IMR-90 (cell line): ENCODE results near the gene MYO3B. TPM values are rescaled to one million over a fixed set of nuclear protein-coding genes. Genes with fewer than 3 reads are reported as not detected.

Experiments
- ATAC-seq: fragments of 200-7000 bp; cut with Tn5 transposase; 2 replicates; pipeline ENCODE4 v1.9.1; 2020; ENCODE audit warnings: low read depth, mild to moderate bottlenecking, moderate library complexity
- BruUV-seq: library from RNA; stranded (reverse); fragments of 400-500 nt; replicated peaks from 2 replicates; lab custom pipeline; 2021; lab: Mats Ljungman, UMichigan
- CTCF ChIA-PET: fragments of 300-600 bp; formaldehyde crosslinking; extraction: SDS; loops from one replicate; lab custom pipeline; 2021; ENCODE audit warnings: antibody characterized with exemption; lab: Yijun Ruan, JAX
- POLR2A ChIA-PET: fragments of 300-600 bp; sonication (Branson Sonifier 250); formaldehyde crosslinking; loops from one replicate; lab custom pipeline; 2022; ENCODE audit warnings: antibody characterized with exemption; ENCODE audit not compliant: unreplicated experiment; lab: Charles Lee
- DNase-seq: peaks from one replicate; pipeline ENCODE4 v3.0.0; 2013
- H2AFZ ChIP-seq: replicated peaks from 2 replicates; pipeline ENCODE3; 2013; ENCODE audit warnings: low read length, mild to moderate bottlenecking; ENCODE audit not compliant: poor library complexity
- H2AK5ac ChIP-seq: 2 replicates; pipeline ENCODE4 v1.6.1; 2013; ENCODE audit warnings: low read depth, low read length, inconsistent platforms
- H2AK9ac ChIP-seq: replicated peaks from 2 replicates; pipeline ENCODE3; 2013; ENCODE audit warnings: mild to moderate bottlenecking, low read depth, low read length, moderate library complexity; ENCODE audit not compliant: poor library complexity
- H2BK120ac ChIP-seq: 2 replicates; pipeline ENCODE4 v1.6.1; 2013; ENCODE audit warnings: low read depth, low read length, inconsistent platforms
- H2BK15ac ChIP-seq: 3 replicates; pipeline ENCODE4 v1.6.1; 2013; ENCODE audit warnings: low read depth, low read length, inconsistent platforms
- H2BK20ac ChIP-seq: 2 replicates; pipeline ENCODE4 v1.6.1; 2013; ENCODE audit warnings: low read depth, mild to moderate bottlenecking, inconsistent platforms, low read length, moderate library complexity
- H2BK5ac ChIP-seq: 2 replicates; pipeline ENCODE4 v1.6.1; 2013; ENCODE audit warnings: mild to moderate bottlenecking, low read depth, low read length, inconsistent platforms; ENCODE audit not compliant: poor library complexity, severe bottlenecking
- H3K14ac ChIP-seq: replicated peaks from 2 replicates; pipeline ENCODE4 v1.6.1; 2013; ENCODE audit warnings: low read depth, low read length, inconsistent platforms
- H3K18ac ChIP-seq: 2 replicates; pipeline ENCODE4 v1.6.1; 2013; ENCODE audit warnings: low read depth, low read length, control low read depth
- H3K23ac ChIP-seq: 2 replicates; pipeline ENCODE4 v1.6.1; 2013; ENCODE audit warnings: low read depth, low read length, inconsistent platforms
- H3K27ac ChIP-seq: 2 replicates; pipeline ENCODE4 v1.5.1; 2013; ENCODE audit warnings: mild to moderate bottlenecking, control low read depth, low read length; ENCODE audit not compliant: insufficient read depth
- H3K27me3 ChIP-seq: 2 replicates; pipeline ENCODE4 v1.6.1; 2013; ENCODE audit warnings: low read length; ENCODE audit not compliant: control insufficient read depth, insufficient read depth
- H3K36me3 ChIP-seq: 2 replicates; pipeline ENCODE4 v1.6.1; 2013; ENCODE audit warnings: low read length, mixed read lengths; ENCODE audit not compliant: control insufficient read depth, insufficient read depth
- H3K4ac ChIP-seq: 2 replicates; pipeline ENCODE4 v1.6.1; 2013; ENCODE audit warnings: low read depth, low read length, inconsistent platforms
- H3K4me1 ChIP-seq: 2 replicates; pipeline ENCODE4 v1.6.1; 2013; ENCODE audit warnings: low read length, mixed read lengths; ENCODE audit not compliant: control insufficient read depth, insufficient read depth
- H3K4me2 ChIP-seq: 2 replicates; pipeline ENCODE4 v1.6.1; 2013; ENCODE audit warnings: low read depth, mild to moderate bottlenecking, control low read depth, low read length, moderate library complexity
- H3K4me3 ChIP-seq: 2 replicates; pipeline ENCODE4 v1.5.1; 2013; ENCODE audit warnings: low read depth, mild to moderate bottlenecking, control low read depth, low read length, moderate library complexity; ENCODE audit not compliant: insufficient read depth
- H3K56ac ChIP-seq: 2 replicates; pipeline ENCODE4 v1.6.1; 2013; ENCODE audit warnings: low read length, inconsistent platforms; ENCODE audit not compliant: insufficient read depth; ENCODE audit errors: extremely low read depth
- H3K79me1 ChIP-seq, 2 experiments: 2 replicates each; pipeline ENCODE4 v1.6.1; 2013; ENCODE audit warnings: low read length in 2 of 2, inconsistent platforms in 1 of 2, low read depth in 1 of 2
- H3K9ac ChIP-seq: 2 replicates; pipeline ENCODE4 v1.6.1; 2013; ENCODE audit warnings: low read depth, low read length, control low read depth
- H3K9me1 ChIP-seq: 2 replicates; pipeline ENCODE4 v1.6.1; 2013; ENCODE audit warnings: low read length, inconsistent platforms; ENCODE audit not compliant: insufficient read depth
- H3K9me3 ChIP-seq: 2 replicates; pipeline ENCODE4 v1.6.1; 2013; ENCODE audit warnings: low read length; ENCODE audit not compliant: control insufficient read depth, insufficient read depth
- H4K20me1 ChIP-seq: 2 replicates; pipeline ENCODE4 v1.6.1; 2013; ENCODE audit warnings: low read length, inconsistent platforms; ENCODE audit not compliant: insufficient read depth
- H4K5ac ChIP-seq: 2 replicates; pipeline ENCODE4 v1.6.1; 2013; ENCODE audit warnings: mild to moderate bottlenecking, low read depth, low read length, control low read depth
- H4K8ac ChIP-seq, 2 experiments: 2 replicates each; pipeline ENCODE4 v1.6.1; 2013; ENCODE audit warnings: low read depth in 2 of 2, low read length in 2 of 2, control low read depth in 1 of 2, inconsistent platforms in 1 of 2
- H4K91ac ChIP-seq: 2 replicates; pipeline ENCODE4 v1.6.1; 2013; ENCODE audit warnings: low read depth, low read length, inconsistent platforms; ENCODE audit not compliant: insufficient read depth
- SMC3 ChIP-seq: fragments of 150-350 bp; IDR thresholded peaks from 2 replicates; pipeline ENCODE4 v1.6.1; 2016; ENCODE audit warnings: low read depth, mild to moderate bottlenecking, antibody characterized with exemption, low read length, moderate library complexity
- WGBS, 2 experiments: methylation state at CpG; one replicate each; pipeline versions ENCODE4 v1.1.5 to v1.1.7; 2013; ENCODE audit warnings: missing lambda C conversion rate in 2 of 2; ENCODE audit not compliant: insufficient read length in 1 of 2; ENCODE audit errors: extremely low coverage in 2 of 2; 5-methylcytosine and 5-hydroxymethylcytosine counted together
- dilution Hi-C: fragments of 300-500 bp; cut with HindIII; formaldehyde crosslinking; loops from one replicate; pipeline ENCODE4 v1.14.3; 2018; ENCODE audit warnings: low sequenced_read_pairs; ENCODE audit not compliant: unreplicated experiment
- in situ Hi-C: fragments of 300-500 bp; cut with MboI; formaldehyde crosslinking; loops from 3 replicates; pipeline ENCODE4 v1.14.3; 2019; ENCODE audit warnings: low sequenced_read_pairs, inconsistent platforms, mixed read lengths
- intact Hi-C: fragments of 100-400 bp; cut with micrococcal nuclease; formaldehyde crosslinking; loops from 2 replicates; pipeline ENCODE4 v1.10.0; 2022
- polyA plus RNA-seq, 3 experiments: library from polyadenylated mRNA; depleted of rRNA; stranded (reverse); fragments of >200 nt; gene quantifications; 2 replicates each; pipeline ENCODE4 v1.2.3, GENCODE V29; 2012; ENCODE audit warnings: low replicate concordance in 1 of 3
- total RNA-seq: library from RNA; depleted of rRNA; stranded (reverse); fragments of >200 nt; gene quantifications from 2 replicates; pipeline ENCODE4 v1.2.3, GENCODE V29; 2012

The MYO3B gene
- total and polyA plus RNA-seq, 2 of the 4 experiments (the other 2 are of a cell fraction) = 0.02 TPM; not detected in 1

- H3K56ac ChIP-seq = no peak overlapping the region
- H4K8ac ChIP-seq = no peak overlapping the region
- H3K9me1 ChIP-seq = no peaks in the 10 kb centered on the region
- intact Hi-C loops = no loop called here
- no peaks in the 10 kb centered on the region for H3K79me1 ChIP-seq
- H3K4ac ChIP-seq = no peak overlapping the region
- no peak overlapping the region for H2BK120ac ChIP-seq
- dilution Hi-C loops = no loop called here
- no peak overlapping the region for H4K5ac ChIP-seq
- no peak overlapping the region for H3K4me3 ChIP-seq
- no peak overlapping the region for H2BK15ac ChIP-seq
- H3K4me2 ChIP-seq = no peak overlapping the region
- H2BK5ac ChIP-seq = no peak overlapping the region
- WGBS, 2 experiments = no CpG with 5 or more reads among the region's 4 CpGs
- no peaks in the 10 kb centered on the region for H4K20me1 ChIP-seq
- no peak overlapping the region for H3K27ac ChIP-seq
- no peak overlapping the region for H3K9ac ChIP-seq
- H2BK20ac ChIP-seq = no peak overlapping the region
- H2AFZ ChIP-seq = no peak overlapping the region
- no peaks in the 10 kb centered on the region for H3K36me3 ChIP-seq
- H3K4me1 ChIP-seq = no peaks in the 10 kb centered on the region
- no peak overlapping the region for H3K18ac ChIP-seq
- H3K23ac ChIP-seq = no peak overlapping the region
- no peak overlapping the region for H2AK9ac ChIP-seq
- in situ Hi-C loops = no loop called here
- ChIA-PET POLR2A (no interaction called here), CTCF (interaction anchor here (0.6 kb wide), 1 partner anchor 11 kb away, joined by 4 read pairs; no protein-coding TSS in a partner anchor)
- no peak for DNase-seq
- no peak for TF ChIP-seq SMC3
- no peak overlapping the region for H3K14ac ChIP-seq
- H3K9me3 ChIP-seq = 0 out of 2 replicates have a peak, but pooled peaks cover 1% of the 10 kb centered on the region
- BruUV-seq = no TSS peak
- no peak for ATAC-seq
- H3K27me3 ChIP-seq = no peaks in the 10 kb centered on the region
- no peak overlapping the region for H2AK5ac ChIP-seq
- H4K91ac ChIP-seq = no peak overlapping the region
Observed at GRCh38 chr2:170461889-170462288, 283.9 kb downstream of the MYO3B start.
